ENCODE results near the gene ADORA2A.

Gene ADORA2A

DNA sequence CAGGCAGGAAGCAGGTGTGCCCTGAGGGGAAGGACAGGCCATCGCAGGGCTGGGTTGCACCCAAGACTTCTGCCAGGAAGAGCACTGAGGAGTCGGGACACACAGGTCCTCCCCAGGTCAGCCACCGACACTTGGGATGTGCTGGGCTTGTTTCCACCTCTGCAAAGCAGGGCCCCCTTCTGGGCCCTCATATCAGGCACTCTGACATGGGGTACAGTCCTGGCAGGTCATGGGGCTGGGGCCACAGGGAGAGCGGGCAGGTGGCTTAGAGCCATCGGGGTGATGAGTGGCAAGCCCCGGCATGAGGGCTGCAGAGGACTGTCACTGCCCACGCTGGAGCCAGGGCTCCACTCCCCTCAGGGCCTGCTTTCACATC lies 7.9 kb upstream of the ADORA2A start:
- FAIRE-seq, result no peak

DNA sequence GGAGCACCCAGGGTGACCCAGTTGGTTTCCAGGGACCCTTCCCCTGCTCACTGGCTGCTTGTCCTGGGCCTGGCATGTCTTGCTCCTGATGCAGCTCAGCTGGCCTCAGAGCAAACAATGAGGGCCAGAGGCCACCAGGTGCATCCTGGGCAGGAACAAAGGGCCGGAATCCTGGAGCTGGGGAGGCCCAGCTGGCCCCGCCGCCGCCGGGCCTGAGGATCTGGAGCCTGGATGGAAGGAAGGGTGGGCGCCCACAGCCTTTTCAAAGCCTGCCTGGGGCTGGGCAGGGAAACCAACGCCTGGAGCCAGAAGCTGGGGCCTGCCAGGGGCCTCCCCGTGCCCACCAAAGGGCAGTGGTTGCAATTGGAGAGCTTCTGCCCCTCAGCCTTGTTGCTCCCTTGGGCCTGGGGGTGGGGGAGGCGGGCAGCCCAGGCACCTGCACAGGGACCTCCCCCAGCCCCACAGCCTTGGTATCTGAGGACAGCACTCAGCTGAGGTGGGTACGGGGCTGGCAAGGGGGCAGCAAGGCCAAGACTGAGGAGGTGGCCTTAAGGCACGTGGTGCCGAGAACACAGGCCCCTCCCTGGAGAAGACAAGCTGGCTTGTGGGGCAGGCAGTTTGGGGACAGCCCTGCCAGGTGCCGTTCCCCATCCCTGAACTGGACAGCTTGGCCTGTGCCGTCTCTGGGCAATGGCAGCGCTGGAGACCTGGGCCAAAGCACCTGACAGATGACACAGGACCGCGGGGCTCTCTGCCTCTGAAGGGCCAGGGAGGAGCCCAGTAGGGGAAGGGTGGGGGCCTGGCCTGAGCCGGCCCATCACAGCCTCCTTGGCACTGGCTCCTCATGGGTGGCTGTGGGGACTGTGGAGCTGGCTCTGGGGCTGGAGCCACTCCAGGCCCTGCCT lies 7.1 kb upstream of the ADORA2A start:
- FAIRE-seq, result no peak

DNA sequence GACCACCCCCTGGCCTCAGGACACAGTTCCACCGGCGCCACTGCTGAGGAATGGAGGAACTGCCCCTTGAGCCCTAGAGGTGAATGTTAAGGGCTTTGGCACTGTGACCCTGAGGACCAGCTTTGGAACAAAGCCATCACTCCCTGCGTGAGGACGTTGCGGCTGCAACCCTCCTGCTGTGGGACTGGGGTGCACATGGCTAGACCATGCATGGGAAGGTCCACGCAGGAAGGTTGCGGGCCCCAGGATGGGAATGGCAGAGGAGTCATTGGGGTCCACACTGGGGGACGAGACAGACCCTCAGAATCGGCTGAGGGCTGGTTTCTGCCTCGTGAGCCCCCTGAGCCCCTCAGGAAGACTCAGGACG lies 6.4 kb upstream of the ADORA2A start:
- no peak for FAIRE-seq

DNA sequence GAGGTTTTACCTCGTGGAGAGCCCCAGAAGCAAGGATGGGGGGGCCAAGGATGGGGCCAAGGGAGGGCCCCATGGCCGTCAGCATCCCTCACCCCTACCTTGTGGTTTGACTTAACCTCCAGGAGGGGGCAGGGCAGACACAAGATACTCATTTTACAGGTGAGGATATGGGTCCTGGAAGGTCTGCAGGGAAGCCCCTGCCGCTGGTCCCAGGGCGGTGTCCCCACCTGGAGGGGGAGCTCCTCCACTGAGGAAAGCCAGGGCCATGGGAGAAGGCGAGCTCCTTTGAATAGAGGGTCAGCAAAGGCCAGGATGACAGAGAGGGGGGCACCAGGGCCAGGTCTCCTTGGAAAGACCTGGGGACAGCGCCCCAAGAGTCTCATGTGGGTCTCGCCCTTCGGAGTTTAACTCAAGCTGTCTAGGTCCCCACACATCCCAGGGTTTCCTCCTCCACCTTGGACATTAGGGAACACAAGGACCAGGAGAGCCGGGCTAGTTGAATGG lies 5.9 kb upstream of the ADORA2A start:
- FAIRE-seq, result no peak

DNA sequence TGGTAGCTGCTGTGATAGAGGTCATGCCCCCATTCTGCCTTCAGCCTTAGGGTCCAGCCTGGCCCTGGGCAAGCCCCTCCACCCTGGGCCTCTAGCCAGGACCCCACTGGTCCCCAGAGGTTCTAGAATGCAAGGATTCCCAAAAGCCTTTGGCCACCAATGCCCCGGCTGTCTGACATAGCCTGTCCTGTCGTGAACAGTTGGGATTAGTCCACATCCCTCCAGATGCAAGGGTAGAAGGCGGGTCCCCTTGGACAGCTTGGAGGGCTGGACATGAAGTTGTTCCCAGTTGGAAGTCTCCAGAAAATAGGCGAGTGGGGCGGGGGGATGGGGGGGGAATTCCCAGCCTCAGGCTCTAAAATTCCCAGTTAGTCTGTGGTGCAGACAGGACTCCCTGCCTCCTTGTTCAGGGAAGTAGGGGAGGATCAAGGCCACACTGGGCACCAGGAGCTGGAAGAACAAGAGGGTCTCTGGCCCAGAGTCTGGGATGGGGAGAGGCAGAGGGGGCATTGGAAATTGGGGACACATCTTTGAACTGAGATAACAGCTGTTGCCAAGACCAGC lies 5.2 kb upstream of the ADORA2A start:
- FAIRE-seq, result no peak

DNA sequence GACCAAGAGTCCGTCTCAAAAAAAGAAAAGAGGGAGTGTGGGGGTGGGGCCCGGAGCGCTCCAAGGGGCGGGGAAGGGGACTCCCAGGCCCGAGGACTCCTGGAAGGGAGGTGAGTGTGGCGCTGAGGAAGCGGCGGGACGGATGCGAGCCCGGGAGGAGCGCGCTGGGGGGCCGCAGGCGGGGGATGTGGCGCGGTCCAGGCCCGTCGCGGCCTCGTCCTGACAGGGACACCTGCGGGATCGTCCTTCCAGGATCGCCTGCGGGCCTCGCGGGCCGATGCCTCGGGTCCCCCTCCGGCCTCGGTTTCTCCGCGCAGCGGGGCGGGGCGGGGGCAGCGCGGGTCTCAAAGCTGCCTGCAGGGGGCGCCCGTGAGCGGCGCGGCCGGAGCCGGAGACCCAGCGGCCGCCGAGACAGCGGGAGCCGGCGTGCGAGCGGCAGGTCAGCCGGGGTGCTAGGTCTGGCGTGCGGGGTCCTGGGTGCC lies 3.8 kb upstream of the ADORA2A start:
- no peak for FAIRE-seq

DNA sequence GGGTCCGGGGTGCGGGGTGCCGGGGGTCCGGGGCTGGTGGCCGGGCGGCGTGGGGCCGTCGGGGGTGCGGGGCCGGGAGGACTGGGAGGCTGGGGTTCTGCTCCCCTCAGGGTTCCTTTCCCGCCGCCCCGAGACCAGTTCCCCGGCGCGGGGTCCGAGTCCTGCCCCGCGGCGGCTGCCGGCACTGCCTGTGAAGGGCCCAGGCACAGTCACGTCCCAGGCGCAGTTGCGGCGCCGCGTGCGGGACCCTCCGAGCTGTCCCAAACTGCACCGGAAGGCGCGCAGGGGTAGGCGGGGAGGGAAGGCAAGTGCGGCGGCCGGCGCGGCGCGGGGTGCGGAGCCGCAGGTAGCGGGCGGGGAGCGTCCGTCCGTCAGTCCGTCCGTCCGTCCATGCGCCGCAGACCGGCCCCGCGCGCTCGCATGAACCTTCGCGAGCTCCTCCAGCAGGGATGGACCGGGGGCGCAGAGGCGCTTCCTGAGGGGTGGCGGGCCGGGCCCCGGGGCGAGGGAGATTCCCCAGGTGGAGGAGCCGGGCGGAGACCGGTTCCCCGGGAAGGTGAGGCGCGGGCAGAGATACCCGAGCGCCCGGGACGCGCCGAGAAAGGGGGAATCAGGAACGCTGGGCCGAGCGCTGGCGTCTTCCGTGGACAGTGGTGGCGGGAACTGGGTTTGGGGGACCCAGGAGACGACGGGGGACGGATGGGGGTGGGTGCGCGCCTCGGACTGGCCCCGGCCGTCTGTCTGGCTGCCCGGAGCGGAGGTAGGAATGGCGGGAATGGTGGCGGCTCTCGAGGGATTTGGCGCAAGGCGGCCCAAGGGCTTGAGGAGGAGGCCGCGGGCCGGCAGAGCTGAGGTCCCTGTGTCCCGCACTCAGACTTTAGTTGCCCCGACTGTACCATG lies 3.1 kb upstream of the ADORA2A start:
- FAIRE-seq, result no peak

DNA sequence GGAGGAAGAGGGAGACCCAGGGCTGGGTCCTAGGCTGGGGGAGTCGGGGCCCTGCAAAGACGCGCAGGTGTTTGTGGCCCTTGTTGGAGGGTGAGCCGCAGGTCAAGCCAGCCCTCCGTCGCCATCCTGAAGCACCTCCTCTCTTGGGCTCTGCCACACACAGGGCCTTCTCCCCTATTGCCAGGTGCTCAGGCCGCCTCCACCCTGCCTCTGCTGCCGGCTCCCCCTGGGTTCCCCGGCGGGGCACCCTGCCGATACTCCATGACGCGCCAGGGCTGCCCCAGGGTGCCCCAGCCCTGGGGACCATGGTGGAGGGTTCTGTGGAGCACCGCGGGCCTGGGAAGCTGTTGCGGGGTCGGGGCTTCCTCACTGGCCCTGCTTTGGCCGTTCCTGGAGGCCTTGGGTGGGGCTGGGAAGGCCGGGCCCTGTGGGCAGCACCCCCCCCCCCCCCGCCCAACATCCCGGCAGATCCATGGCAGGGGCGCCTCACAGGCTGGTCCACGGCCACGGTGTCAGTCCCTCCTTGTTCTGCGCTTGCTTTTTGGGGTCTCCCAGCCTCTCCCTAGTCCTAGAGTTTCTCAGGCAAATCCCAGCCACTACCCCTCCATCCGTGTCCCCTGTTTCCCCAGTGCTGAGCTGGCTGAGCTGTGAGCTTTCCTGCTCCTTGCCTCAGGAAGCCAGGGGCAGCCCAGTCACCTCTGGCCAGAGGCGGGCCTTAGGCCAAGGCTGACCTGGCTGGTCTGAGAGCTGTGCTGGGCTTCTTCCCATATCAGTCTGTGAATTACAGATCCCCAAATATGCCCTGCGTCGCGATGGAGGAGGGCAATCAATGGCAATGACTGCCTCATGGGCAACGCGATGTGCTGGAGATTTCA lies 2.3 kb upstream of the ADORA2A start:
- no peak for FAIRE-seq

DNA sequence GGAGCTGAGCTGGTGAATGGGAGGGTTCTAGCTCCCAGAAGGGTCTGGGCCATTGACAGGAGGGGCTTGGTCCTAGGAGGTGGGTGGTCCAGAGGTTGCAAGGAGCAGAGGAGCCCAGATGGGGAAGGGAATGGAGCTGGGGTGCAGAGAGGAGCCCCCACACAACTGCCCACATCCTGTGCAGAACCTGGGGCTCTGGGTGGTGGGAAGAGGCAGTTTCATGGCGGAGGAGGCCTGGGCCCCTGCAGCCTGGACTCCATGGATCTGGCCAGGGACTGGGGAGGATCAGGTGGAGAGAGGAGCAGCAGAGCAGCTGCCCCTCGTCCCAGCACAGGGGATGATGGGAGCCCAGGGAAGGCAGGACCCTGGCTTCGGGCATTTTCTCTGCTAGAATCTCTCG lies 963 bp upstream of the ADORA2A start:
- no peak for FAIRE-seq

DNA sequence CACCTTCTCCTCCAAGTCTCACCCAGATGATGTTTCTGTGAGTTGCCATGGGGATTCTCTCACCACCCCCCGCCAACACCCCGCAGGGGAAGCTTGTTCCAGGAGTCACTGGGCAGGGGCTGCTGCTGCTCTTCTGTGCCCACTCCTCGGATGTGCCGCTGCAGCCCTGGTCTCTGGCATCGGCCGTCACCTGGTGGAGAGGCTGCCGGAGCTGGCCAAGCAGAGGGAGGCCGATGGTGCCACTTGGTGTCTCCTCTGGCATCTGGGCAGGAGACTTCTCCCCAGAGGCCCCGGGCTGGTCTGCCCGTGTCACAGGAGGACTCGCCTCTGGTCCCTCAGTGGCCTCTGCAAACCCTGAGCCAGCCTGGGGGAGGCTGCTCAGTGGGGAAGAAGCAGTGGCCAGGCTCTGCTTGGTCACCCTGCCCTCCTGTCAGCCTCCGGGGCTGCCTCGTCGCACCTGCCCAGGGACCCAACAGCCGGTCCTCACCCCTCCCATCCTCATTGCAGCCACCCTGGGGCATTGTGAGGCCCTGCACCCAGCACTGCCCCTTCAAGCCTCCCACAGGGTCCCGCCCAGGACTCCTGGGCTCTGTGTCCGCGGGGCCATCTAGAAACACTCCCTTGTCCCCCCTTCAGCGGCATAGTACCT lies 424 bp upstream of the ADORA2A start:
- FAIRE-seq, result no peak

GRCh38 chr22:24428751-24429410 lies 1.5 kb downstream of the ADORA2A start:
- FAIRE-seq, result no peak

GRCh38 chr22:24429411-24430365 lies 2.3 kb downstream of the ADORA2A start:
- FAIRE-seq, result no peak

GRCh38 chr22:24430431-24431308 lies 3.3 kb downstream of the ADORA2A start:
- FAIRE-seq, result no peak

DNA sequence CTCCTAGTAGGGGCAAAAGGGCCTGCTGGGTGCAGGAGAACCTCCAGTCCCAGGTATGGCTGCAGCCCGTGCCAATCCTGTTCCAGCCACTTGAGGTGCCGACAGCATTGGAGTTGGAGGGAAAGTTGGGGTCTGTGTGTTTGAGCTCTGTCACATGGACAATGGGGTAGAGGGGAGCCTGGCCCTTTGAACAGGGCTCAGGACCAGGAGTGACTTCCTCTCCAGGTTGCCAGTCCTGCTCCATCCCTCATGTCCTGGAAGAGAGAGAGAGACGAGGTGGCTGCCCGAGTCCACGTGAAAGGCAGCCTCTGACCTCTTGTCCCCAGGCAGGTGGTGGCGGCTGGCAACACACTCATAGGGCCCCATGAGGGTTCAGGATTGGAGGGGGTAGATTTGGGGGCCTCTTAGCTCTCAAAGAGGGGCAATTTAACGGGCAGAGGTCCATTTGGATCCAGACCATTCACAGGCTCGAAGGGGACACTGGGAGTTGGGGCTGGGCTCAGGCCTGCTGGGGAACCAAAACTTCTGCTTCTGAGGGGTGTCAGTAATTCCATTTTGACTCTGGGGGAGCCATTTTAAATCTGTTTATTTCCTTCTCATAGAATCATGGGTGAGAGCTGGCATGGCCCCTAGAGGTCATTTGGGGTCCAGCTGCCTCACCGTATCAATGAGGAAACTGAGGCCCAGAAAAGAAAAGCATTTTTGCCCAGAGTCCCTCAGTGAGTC lies 4.1 kb downstream of the ADORA2A start:
- FAIRE-seq, result no peak

GRCh38 chr22:24432059-24432853 lies 4.9 kb downstream of the ADORA2A start:
- FAIRE-seq, result no peak

DNA sequence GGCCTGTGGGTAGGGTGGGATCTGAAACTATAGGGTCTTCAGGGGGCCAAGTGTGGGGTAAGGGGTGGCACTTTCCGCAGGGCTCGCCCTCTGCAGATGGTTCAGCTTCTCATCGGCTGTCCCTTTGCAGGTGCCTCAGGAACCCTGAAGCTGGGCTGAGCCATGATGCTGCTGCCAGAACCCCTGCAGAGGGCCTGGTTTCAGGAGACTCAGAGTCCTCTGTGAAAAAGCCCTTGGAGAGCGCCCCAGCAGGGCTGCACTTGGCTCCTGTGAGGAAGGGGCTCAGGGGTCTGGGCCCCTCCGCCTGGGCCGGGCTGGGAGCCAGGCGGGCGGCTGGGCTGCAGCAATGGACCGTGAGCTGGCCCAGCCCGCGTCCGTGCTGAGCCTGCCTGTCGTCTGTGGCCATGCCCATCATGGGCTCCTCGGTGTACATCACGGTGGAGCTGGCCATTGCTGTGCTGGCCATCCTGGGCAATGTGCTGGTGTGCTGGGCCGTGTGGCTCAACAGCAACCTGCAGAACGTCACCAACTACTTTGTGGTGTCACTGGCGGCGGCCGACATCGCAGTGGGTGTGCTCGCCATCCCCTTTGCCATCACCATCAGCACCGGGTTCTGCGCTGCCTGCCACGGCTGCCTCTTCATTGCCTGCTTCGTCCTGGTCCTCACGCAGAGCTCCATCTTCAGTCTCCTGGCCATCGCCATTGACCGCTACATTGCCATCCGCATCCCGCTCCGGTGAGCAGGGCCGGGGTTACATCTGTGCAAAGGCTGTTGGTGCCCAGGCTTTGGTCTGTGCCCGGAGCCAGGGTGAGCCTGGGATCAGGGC lies 5.8 kb downstream of the ADORA2A start:
- FAIRE-seq, result no peak

Measured in endometrium (tissue), 2 donors.